OCI-LY3 (cell line): Measurements from ENCODE around the gene ACOT6.

ENCODE experiments used
- EZH2phosphoT487 ChIP-seq: fragments of 200-600 bp; shearing (Covaris generic); IDR thresholded peaks from 2 replicates; pipeline ENCODE4 v1.6.1; 2018; ENCODE audit warnings: antibody characterized with exemption, mixed run types, low read depth
- TF ChIP-seq, protein P1 (sequence below): fragments of 200-600, 300-600 bp; sonication (generic); IDR thresholded peaks from 2 replicates; pipeline ENCODE4 v1.5.1; 2014; ENCODE audit warnings: antibody characterized with exemption, low read length, low read depth

DNA sequence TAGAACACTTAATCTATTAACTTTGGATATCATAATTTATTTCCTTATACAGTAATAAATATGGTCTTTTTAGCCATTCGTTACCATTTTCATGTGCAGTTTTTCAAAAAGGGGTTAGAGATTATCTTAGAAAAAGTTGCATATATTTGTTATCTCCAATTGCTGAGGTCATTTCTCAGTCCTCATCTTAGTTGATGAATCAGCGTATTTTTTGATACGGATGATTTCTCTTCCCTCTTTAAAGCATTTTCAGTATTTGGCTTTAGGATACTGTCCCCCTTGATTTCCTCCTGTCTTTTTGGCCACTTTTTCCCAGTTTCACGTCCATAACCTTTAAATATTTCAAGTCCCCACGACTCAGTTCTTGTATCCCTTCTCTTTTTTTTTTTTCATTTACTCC lies 54.3 kb downstream of the ACOT6 start:
- TF ChIP-seq, protein P1, sequence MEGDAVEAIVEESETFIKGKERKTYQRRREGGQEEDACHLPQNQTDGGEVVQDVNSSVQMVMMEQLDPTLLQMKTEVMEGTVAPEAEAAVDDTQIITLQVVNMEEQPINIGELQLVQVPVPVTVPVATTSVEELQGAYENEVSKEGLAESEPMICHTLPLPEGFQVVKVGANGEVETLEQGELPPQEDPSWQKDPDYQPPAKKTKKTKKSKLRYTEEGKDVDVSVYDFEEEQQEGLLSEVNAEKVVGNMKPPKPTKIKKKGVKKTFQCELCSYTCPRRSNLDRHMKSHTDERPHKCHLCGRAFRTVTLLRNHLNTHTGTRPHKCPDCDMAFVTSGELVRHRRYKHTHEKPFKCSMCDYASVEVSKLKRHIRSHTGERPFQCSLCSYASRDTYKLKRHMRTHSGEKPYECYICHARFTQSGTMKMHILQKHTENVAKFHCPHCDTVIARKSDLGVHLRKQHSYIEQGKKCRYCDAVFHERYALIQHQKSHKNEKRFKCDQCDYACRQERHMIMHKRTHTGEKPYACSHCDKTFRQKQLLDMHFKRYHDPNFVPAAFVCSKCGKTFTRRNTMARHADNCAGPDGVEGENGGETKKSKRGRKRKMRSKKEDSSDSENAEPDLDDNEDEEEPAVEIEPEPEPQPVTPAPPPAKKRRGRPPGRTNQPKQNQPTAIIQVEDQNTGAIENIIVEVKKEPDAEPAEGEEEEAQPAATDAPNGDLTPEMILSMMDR, result no peak
- TF ChIP-seq EZH2phosphoT487, result no peak
